HG03457 (cell line): ENCODE results near the gene ERC1.
"Not testable (repeated sequence)": the region's sequence is repeated elsewhere in the genome, so short reads cannot be mapped to it uniquely, and the experiment has no call there.

Source experiments
- ATAC-seq: cut with Tn5 transposase; IDR thresholded peaks from one replicate; pipeline ENCODE4 v1.9.1; 2021; ENCODE audit warnings: moderate number of reproducible peaks; ENCODE audit not compliant: unreplicated experiment

ERC1 gene

GRCh38 chr12:1020389-1020788 lies 29.4 kb downstream of the ERC1 start:
- ATAC-seq = no peak

- no peak for ATAC-seq
Observed at GRCh38 chr12:1022032-1022970, 31.3 kb downstream of the ERC1 start.

DNA sequence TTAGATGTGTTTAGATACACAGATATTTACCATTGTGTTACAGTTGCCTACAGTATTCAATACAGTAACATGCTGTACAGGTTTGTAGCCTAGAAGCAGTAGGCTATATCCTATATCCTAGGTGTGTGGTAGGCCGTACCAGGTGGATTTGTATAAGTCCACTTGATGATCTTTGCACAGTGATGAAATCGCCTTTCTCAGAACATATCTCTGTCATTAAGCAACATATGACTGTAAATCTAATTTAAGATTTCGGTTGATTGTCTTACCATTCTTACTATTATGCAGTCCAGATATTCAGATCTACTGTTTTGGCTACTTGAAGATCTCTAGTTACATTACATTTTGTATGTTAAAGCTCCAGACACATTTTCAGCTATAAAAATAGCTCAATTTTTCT lies 39.8 kb downstream of the ERC1 start:
- no peak for ATAC-seq

DNA sequence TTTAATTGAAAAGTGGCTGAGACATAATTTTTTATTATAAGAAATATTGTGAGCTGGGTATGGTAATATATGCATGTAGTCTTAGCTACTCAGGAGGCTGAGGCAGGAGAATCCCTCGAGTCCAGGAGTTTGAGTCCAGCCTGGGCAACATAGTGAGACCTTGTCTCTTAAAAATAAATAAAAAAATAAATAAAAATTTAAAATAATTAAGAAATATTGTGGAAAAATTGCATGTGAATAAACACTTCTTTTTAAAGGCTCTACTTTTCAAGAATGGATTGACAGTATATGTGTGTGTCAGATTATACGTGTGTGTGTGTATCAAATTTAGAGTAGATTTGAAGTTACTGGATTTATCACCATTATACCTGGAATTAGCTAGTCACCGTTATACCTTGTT lies 43.2 kb downstream of the ERC1 start:
- ATAC-seq = no peak

DNA sequence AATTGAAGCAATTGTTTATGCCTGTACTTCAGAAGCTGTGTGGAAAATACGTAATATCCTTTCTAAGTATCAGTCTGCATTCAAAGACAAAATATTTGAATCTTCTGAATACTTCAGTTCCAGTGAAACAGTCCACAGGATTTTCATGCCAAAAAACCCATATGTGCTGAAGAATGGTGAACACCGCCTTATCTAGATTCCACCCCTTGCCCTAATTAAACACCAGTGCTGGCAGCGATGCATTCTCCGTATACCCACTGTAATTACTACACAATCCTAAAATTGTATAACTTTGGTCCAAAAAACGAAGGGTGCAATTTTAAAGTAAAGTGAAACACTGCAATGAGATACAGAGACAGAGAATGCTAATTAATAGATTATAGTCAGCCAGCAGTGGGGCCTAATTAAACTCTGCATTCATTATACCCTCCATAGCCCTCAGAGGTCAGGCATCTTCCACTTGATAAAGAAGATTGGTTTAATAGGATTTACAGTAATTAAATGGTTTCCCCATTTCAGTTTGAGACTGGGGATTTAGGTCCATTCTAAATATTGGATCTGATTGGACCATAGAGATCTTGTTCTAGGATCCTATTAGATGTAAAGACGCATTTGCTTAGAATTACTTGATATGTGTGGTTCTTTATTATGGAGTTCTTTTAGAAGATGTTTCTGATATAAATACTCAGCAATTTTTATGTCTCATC lies 43.9 kb downstream of the ERC1 start:
- no peak for ATAC-seq

DNA sequence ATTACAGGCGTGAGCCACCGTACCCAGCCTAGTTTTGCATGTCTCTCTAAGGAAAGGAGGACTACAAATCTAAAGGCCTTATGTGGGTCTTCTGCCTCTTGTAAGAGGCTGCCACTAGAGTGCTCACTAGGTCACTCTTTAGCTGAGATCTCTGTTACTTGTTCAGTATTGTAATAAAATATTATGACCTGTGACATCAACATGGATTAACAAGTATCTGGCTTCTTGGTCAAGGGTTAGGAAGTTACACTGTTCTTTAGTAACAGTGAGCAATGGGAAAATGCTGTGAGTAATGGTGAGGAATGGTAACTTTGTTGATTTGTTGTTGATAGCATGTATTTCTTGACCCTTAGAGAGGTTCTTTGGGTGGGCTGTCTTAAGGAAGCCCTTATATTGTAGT lies 50.5 kb downstream of the ERC1 start:
- ATAC-seq = no peak

- no peak for ATAC-seq
Observed at GRCh38 chr12:1044199-1044598, 53.2 kb downstream of the ERC1 start.

- no peak for ATAC-seq
Observed at GRCh38 chr12:1044696-1045095, 53.7 kb downstream of the ERC1 start.

- ATAC-seq = no peak
Observed at GRCh38 chr12:1046727-1047126, 55.7 kb downstream of the ERC1 start.

DNA sequence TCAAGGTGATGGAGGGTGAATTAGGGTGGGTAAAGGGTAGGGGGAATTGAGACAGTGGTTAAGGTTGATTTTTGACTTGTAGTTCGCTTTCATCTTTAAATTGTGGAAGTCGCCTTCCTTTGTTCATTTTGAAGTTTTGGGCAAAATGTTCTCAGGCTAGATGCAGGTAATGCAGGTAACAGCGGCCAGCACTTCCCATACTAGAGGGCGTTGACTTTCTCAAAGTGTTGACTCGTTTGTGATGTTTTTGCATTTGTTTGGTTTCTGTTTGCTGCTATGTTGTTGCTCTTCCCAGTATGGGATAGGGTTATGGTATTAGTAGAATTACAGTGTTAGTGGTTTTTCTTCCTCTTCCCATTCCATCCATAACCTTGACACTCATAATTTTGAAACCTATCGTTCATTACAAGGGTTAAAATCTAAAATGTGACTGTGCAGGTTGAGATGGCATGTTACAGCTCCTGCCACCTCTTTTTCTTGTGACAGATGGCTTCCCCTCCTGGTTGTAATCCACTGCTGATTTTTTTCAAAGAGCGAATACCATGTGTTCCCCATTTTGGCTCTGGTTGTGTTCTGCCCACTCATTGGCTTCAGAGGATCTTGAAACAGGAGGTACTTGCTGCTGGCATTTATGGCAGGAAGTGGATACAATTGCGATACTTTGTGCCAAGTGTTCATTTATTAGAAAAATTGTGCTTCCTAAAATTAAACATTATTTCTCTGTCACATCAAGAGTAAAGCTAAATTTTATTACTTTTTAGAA lies 57.1 kb downstream of the ERC1 start:
- ATAC-seq = no peak

DNA sequence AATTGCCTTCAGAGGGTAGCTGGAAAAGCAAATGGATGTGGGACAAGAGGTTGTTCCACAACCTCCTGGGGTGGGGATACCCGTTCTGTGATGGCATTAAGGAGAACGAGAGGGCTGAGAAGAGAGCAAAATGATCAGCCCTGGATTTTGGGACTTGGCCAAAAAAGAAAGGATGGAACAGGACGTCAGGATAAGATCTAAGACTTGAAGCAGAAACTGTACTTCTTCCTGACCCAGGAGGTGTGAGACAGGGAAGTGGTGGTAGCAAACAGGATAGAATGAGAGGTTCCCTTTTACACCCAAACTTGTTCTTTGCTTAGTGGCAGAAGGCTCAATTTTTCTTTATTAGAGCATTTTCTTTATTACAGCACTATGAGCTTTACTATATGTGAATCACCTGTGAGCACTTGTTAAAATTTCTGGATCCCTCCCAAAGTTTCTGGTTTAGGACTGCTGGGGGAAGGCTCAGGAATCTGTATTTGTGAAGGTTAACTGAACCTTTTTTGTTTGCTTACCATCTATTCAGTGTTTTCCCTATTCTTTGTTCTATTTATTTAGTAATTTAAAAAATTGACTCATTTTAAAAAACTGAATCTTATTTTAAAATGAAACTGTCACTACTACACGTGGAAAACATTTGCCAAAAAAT lies 59.2 kb downstream of the ERC1 start:
- no peak for ATAC-seq

GRCh38 chr12:1051672-1052071 lies 60.6 kb downstream of the ERC1 start:
- ATAC-seq = not testable (repeated sequence)

DNA sequence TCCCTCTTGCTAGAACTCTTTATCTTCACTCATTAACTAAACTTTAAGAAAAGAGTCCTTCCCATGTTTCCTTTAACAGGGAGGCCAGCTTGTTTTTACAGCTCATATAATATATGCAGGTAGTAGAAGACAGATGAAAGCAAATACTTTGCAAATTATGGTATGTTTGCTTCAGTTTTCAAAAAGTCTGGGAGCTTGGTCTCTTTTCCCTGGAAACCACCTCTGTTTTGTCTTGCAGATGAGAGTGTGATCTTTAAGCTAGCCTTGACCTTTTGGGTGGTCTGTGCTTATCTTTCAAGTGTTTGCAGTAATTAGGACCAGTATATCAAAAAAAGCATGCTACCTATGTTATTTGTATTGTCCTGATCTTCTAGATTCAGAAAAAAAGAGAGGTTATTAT lies 62.7 kb downstream of the ERC1 start:
- no peak for ATAC-seq

- no peak for ATAC-seq
Observed at GRCh38 chr12:1054117-1054870, 63.3 kb downstream of the ERC1 start.

DNA sequence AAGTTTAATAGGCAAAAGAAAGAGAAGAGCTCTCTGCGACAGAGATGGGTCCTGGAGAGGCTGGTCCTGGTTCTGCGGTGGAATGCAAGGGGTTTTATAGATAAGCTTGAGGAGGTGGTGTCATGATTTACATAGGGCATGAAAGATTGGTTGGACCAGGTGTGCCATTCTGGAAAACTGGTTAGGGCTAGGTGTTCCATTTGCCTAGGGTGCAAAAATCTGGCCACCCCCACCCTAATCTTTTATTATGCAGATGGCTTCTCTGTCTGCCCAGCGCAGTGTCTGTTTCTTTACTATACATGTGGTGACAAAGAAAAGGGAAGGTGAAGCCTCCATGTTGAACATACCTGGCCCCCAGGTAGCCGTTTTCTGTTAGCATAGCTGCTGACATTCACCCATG lies 65.4 kb downstream of the ERC1 start:
- ATAC-seq = no peak

GRCh38 chr12:1058423-1058822 lies 67.4 kb downstream of the ERC1 start:
- no peak for ATAC-seq

DNA sequence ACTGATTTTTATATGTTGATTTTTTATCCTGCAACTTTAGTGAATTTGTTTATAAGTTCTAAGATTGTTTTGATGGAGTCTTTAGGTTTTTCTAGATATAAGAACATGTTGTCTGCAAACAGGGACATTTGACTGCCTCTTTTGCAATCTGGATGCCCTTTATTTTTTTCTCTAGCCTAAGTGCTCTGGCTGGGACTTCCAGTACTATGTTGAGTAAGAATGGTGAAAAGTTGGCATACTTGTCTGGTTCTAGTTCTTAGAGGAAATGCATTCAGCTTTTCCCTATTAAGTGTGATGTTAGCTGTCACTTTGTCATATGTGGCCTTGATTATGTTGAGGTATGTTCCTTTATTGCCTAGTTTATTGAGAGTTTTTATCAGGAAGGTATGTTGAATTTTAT lies 68.1 kb downstream of the ERC1 start:
- ATAC-seq = no peak

DNA sequence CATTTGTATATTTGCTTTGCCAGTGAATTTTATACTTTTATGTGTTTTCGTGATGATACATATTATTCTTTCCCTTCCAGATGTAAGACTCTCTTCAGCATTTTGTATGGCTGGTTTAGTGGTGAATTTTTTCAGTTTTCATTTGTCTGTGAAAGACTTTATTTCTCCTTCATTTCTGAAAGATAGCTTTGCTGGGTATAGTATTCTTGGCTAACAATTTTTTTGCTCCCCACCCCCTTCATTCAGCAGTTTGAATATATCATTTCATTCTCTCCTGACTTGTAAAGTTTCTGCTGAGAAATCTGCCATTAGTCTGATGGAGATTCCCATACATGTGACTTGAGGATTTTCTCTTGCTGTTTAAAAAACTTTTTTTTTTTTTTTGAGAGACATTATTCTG lies 72.8 kb downstream of the ERC1 start:
- ATAC-seq = no peak

DNA sequence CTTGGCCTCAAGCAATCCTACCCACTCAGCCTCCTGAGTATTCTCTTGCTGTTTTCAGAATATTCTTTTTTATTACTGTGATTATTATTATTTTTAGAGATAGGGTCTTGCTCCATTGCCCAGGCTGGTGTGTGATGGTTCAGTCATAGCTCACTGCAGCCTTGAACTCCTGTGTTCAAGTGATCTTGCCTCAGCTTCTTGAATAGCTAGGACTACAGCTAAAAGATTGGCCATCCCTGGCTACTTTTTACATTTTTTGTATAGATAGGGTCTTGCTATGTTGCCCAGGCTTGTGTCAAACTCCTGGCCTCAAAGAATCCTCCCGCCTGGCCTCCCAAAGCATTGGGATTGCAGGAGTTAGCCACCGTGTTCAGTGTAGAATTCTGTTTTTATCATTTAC lies 73.3 kb downstream of the ERC1 start:
- no peak for ATAC-seq

GRCh38 chr12:1065629-1066028 lies 74.6 kb downstream of the ERC1 start:
- no peak for ATAC-seq
